C4-2B (cell line): ENCODE measurements around the gene GRAMD2A.
A peak's percentile ranks its signal among the peaks of the same experiment; 100 is the strongest.

Source experiments
- H3K27ac ChIP-seq: fragments of 450-650 bp; 2 replicates; pipeline ENCODE4 v1.5.1; 2017
- ZFX ChIP-seq: fragments of 450-650 bp; IDR thresholded peaks from 2 replicates; pipeline ENCODE4 v1.6.1; 2017
- TF ChIP-seq, protein P1 (sequence below): fragments of 450-650 bp; conservative IDR thresholded peaks from 2 replicates; pipeline ENCODE4 v1.5.1; 2017; ENCODE audit warnings: mild to moderate bottlenecking

The GRAMD2A gene

DNA sequence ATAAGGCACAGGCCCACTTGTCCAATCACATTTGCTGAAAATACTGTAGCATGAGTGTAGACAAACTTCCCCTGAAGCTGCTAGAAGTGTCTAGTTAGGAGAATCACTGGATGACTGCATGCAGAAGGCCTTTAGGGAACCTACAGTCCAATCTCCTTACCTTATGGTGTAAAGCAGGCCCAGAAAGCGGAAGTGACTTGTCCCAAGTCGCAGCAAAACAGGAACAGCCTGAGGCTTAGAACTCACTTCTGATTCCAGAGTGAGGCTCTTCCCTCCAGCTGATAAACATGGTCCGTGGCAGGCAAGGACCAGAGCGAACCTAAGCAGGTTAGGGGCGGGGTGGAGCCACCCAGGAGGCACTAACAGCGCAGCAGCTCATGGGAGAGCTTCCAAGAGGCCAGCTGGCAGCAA, 2.5 kb downstream of the GRAMD2A start:
- TF ChIP-seq ZFX, result no peak
- TF ChIP-seq, protein P1, sequence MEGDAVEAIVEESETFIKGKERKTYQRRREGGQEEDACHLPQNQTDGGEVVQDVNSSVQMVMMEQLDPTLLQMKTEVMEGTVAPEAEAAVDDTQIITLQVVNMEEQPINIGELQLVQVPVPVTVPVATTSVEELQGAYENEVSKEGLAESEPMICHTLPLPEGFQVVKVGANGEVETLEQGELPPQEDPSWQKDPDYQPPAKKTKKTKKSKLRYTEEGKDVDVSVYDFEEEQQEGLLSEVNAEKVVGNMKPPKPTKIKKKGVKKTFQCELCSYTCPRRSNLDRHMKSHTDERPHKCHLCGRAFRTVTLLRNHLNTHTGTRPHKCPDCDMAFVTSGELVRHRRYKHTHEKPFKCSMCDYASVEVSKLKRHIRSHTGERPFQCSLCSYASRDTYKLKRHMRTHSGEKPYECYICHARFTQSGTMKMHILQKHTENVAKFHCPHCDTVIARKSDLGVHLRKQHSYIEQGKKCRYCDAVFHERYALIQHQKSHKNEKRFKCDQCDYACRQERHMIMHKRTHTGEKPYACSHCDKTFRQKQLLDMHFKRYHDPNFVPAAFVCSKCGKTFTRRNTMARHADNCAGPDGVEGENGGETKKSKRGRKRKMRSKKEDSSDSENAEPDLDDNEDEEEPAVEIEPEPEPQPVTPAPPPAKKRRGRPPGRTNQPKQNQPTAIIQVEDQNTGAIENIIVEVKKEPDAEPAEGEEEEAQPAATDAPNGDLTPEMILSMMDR, result no peak
- H3K27ac ChIP-seq, result no peak overlapping the region

DNA sequence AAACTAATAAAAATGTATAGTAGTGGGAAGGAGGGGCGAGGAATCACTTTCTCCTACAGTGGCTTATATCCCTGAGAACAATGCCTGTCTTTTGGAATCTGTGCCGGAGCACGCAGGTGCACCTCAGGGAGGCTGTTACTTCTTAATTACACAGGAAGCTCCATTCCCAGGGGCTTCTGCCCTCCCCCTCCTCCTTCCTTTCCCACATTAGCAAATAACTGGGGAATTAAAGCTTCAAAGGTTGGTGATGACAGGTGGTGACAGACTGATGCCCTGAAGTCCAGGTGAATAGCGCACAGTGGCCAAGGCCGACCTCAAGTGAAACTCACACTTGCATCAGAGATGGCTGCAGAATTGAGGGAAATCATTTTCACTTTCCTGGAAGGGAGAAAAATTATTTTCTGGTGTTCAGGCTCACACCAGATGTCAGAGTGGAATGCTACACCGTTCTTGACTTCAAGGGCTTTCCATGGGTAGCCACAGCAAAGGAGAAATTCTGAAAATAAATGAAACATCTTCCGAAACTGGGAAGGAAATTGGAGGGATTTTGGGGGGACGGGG, 3.7 kb downstream of the GRAMD2A start:
- H3K27ac ChIP-seq, result no peak overlapping the region
- no peak for TF ChIP-seq ZFX
- TF ChIP-seq, protein P1, result no peak

DNA sequence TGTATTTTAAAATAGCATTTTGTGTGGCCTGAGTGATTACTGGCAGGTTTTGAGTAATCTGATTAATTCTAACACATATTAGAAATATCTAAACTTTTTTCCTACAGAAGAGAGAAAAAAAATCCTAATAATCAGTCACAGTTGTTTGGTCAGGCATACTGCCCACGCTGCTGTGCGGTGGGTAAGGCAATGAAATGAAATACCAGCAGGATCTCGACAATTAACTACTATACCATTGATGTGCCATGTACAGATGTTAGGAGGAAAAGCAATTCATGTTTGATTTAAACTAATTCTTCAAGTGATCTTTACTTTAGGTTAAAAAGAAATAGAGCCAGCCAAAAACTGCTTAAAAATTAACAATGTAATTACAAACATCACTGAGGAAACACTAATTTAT, 5.2 kb downstream of the GRAMD2A start:
- TF ChIP-seq ZFX, result no peak
- TF ChIP-seq, protein P1, result no peak
- H3K27ac ChIP-seq, result no peak overlapping the region

DNA sequence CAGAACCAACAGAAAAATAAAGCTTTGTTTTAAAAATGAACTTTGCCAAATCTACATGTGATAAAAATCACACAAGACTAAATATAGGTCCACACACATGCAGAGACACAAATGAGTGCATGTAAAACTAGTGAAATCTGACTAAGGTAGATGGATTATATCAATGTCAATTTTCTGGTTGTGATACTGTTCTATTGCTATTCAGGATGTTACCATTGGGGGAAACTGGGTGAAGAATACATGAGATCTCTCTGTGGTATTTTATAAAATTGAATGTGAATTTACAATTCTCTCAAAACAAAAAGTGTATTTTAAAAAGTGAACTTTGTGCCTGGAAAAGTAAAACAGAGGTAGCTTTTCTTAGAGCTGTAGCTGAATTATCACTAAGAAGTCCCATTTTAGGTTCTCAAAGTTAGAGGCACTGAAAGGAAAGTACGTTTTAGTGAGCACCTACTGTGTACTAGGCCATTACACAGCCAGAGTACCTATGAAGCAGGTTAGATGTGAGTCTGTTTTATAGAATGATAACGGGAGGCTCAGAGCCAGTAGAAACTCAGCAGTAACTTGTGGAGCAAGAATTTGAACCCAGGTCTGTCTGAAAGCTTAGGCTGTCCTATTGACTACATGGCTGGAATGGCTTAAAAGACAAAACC, 8.2 kb downstream of the GRAMD2A start:
- TF ChIP-seq, protein P1, result no peak
- TF ChIP-seq ZFX, result no peak
- no peak overlapping the region for H3K27ac ChIP-seq

DNA sequence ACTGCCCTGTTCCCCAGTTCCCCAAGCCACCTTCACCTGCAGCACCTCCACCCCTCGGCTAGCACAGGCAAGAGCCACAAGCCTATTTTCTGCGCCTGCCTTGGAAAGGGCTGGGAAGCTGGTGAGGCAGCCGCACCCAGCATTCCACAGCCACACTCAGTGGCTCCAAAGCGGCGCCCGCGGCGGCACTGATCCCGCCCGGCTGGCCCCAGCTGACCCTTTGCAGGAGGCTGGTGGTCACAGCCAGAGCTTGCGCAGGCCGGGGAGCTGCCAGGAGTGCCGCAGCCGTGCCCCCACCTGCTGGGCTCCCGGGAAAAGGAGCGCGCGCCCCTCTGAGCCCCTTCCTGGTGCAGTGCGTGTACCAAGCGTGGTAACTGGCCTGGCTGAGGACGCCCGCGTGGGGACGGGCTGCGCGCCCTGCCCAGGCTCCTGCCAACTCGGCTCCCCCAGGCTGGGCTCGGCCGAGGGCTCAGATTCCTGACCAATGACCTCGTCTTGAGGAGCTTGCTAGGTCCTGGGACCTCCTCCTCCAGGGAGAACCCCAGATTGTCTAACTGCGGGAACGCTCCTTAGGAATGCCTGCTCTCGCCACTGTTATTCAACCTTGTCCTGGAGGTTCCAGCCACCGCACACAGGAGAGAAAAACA, 13.3 kb downstream of the GRAMD2A start:
- TF ChIP-seq, protein P1, result no peak
- no peak for TF ChIP-seq ZFX
- peak overlapping the region; percentile 15; the same call in 1 of the 2 replicates for H3K27ac ChIP-seq

DNA sequence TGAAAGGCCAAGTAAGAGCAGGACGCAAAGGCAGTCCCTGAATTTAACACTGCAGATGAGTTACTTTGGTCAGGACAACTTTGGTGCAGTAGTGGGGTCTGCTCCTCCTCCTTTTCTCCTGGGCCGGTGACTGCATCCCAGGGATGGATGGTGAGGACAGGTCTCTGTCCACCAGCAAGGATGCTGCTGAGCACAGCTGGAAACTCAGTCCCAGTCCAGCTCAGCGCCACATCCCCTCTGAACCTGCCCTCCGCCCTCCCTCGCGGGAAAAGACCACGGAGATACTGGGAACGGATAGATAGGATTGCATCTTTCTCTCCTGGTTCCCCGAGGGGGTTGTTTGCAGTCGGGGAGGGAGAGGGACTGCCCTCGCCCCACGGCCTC, 13.8 kb downstream of the GRAMD2A start:
- no peak overlapping the region; the same call in 1 of the 2 replicates for H3K27ac ChIP-seq
- TF ChIP-seq, protein P1, result no peak
- no peak for TF ChIP-seq ZFX

DNA sequence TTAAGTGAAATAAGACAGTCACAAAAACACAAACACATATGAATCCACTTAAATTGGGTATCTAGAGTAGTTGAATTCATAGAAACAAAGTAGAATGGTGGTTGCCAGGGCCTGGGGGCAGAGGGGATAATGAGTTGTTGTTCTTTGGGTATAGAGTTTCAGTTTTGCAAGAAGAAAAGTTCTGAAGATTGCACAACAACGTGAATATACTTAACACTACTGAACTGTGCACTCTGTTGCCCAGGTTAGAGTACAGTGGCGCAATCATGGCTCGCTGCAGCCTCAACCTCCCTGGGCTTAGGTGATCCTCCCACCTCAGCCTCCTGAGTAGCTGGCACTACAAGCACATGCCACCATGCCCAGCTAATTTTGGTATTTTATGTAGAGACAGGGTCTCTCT, 14.9 kb downstream of the GRAMD2A start:
- no peak for TF ChIP-seq ZFX
- TF ChIP-seq, protein P1, result no peak
- H3K27ac ChIP-seq, result no peak overlapping the region
